22Rv1 (cell line): Measurements from ENCODE around the gene OSBPL7.

Source experiments
- H3K27ac ChIP-seq: fragments of 450-650 bp; 2 replicates; pipeline ENCODE4 v1.5.1; 2017
- ZFX ChIP-seq: fragments of 450-650 bp; IDR thresholded peaks from 2 replicates; pipeline ENCODE4 v1.6.1; 2017; ENCODE audit warnings: antibody characterized with exemption, borderline replicate concordance
- TF ChIP-seq, protein P1 (sequence below): fragments of 450-650 bp; IDR thresholded peaks from 2 replicates; pipeline ENCODE4 v1.5.1; 2017; ENCODE audit warnings: mild to moderate bottlenecking

OSBPL7 gene, protein sequence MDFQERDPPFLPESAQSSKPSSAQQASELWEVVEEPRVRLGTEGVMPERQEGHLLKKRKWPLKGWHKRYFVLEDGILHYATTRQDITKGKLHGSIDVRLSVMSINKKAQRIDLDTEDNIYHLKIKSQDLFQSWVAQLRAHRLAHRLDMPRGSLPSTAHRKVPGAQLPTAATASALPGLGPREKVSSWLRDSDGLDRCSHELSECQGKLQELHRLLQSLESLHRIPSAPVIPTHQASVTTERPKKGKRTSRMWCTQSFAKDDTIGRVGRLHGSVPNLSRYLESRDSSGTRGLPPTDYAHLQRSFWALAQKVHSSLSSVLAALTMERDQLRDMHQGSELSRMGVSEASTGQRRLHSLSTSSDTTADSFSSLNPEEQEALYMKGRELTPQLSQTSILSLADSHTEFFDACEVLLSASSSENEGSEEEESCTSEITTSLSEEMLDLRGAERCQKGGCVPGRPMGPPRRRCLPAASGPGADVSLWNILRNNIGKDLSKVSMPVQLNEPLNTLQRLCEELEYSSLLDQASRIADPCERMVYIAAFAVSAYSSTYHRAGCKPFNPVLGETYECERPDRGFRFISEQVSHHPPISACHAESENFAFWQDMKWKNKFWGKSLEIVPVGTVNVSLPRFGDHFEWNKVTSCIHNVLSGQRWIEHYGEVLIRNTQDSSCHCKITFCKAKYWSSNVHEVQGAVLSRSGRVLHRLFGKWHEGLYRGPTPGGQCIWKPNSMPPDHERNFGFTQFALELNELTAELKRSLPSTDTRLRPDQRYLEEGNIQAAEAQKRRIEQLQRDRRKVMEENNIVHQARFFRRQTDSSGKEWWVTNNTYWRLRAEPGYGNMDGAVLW

DNA sequence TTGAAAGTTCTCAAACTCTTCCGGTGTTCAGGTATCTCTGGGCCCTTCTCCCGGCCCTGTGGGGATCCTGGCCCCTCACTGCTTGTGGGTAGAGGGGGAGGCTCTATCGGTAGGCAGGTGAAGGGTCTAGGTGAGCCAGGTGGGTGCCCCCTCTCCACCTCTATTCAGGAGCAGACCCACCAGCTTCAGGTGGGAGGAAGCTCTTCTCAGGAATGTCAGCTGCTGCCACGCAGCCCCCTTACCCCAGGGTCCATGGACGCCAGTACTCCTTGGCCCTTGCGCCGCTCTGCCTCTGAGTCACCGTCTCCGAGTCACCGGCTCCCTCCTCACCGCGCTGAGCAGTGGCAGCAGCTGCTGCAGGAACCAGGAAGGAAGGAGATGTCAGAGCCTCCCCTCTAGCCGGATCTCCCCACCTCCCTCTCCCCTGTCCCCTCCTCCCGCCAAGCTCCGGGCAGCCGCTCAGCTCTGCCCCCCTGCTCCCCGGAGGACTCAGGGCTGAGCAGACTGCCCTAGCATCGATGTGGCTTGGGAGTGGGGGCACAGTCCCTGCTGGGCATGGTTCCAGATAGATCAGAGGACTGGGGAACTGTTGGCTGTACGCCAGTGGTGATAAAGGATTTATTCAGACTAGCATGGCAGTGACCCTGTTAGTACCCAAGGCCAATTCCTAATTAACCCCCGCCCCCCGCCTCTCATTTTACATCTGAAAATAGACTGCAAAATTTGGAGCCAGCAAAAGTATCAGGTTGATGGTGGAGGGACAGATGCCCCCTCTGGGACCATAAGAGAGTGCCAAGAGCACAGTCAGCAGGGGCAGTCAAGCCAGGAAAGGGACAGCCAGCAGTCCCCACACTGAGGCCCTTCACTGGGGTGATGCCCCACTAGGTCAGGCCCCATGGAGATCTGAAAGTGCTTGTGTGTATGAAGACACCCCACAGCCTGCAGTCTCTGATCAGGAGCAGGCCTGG, at the start of gene OSBPL7:
TSS of gene OSBPL7 (minus strand) at position 371 of the 968 bp plus-strand sequence. CDS start 1,516 bp downstream, outside the sequence.
- no peak within 1 kb of the TSS for H3K27ac ChIP-seq

DNA sequence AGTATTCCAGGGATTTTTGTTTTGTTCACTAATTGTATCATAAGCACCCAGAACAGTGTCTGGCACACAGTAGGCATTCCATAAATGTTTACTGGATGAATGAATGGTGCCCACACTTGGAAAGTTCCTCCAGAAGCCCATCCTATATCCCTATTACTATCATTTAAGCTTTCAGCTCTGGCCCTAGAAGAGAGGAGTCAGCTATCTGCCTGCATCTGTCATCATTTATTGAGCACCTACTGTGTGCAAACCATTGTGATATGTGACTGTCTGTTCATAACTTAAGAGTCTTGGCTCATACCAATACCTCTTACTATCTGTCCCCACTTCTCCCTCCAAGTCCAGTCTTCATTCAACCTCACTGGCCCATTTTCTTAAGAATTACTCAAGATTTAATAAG, 49.5 kb upstream of the OSBPL7 start:
- H3K27ac ChIP-seq = no peak overlapping the region
- no peak for TF ChIP-seq ZFX
- TF ChIP-seq, protein P1, sequence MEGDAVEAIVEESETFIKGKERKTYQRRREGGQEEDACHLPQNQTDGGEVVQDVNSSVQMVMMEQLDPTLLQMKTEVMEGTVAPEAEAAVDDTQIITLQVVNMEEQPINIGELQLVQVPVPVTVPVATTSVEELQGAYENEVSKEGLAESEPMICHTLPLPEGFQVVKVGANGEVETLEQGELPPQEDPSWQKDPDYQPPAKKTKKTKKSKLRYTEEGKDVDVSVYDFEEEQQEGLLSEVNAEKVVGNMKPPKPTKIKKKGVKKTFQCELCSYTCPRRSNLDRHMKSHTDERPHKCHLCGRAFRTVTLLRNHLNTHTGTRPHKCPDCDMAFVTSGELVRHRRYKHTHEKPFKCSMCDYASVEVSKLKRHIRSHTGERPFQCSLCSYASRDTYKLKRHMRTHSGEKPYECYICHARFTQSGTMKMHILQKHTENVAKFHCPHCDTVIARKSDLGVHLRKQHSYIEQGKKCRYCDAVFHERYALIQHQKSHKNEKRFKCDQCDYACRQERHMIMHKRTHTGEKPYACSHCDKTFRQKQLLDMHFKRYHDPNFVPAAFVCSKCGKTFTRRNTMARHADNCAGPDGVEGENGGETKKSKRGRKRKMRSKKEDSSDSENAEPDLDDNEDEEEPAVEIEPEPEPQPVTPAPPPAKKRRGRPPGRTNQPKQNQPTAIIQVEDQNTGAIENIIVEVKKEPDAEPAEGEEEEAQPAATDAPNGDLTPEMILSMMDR = no peak

More for the DNA sequence above, at the start of gene OSBPL7:
- TF ChIP-seq, protein P1 = no peak
- no peak for TF ChIP-seq ZFX

DNA sequence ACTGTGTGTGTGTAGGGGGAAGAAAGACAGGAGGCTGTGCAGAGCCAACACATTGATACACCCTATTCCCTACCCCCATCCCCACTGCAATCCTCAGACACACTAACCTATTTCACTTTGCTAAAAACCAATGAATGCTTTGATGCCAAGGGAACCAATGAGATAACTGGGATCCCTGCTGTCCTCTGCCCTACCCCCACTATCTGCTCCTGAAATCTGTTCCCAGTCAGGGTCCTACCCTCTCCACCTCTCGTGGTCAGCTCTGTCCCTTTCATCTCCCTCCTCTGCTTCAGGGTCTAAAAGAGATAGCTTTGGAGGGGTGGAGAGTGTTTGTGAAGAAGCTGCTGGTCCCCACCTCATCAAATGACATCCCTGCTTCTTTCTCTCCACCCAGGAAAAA, 48.5 kb upstream of the OSBPL7 start:
- H3K27ac ChIP-seq = no peak overlapping the region
- TF ChIP-seq, protein P1 = no peak
- no peak for TF ChIP-seq ZFX

DNA sequence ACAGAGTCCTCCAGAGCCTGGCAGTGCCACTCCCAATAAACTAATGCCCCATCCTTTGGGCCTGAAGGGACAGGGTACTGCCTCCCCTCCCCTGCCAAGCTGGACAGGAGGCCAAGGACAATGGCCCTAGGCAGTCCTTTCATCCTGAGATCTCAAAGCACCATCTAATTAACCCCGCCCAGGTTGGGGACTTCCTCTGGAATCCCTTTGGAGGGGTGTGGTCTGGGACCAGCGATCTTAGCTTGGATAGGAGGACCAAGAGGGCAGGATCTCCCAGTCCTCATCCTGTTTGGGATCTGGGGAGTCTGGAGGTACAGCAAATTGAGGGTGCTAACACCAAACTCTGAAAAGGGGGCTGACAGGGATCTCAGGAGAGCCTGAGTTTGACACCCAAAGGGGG, 47.5 kb upstream of the OSBPL7 start:
- TF ChIP-seq, protein P1 = no peak
- no peak for TF ChIP-seq ZFX
- no peak overlapping the region for H3K27ac ChIP-seq

DNA sequence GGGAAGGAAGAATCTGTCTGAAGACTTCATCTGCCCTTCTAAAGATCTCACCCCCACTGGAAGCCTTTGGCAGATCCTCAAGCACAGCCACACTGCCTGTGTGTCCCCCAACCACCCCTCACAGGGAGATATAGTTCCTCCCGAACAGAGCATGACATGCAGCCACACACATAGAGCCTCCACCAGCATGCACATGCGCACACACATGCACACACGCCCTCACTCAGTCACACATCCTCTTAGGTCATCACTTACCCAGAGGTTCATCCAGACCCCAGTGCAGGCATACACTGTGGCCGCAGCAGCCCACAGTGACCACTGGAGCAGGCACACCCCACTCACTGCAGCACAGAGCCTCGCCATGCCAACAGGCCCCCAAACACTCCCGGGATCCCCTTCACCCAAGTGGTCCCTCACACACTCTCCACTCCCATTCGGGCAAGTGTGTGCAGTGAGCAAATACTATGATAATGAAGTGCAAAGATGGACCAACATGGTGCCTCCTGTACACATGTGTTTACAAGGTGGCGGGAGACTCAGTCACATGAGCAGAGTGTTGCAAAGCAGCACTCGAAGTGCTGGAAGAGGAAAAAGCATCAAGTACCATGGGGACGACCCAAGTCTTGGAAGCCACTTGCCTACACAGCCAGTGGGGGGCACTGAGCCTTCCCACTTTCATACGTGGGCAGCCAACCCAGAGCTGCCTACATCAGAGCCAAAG, 46.4 kb upstream of the OSBPL7 start:
- H3K27ac ChIP-seq = no peak overlapping the region
- no peak for TF ChIP-seq ZFX
- TF ChIP-seq, protein P1 = no peak

DNA sequence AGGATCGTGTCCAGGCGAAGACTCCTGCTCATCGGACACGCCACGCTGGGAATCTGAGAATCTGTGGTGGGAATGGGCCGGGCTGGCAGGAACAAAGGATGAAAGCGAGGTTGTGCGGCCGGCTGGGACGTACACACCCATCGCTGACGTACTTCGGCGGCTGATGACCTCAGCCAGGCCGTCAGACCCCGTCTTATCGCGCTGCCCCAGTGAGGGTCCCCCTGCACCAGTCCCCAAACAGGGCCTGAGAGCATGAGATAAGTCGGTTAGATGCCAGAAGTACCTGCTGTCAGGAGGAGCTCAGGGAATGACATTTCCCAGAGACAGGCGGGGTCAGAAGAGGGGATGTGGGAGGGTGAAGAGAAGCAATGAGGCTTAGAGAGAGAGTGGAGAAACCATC, 45.3 kb upstream of the OSBPL7 start:
- H3K27ac ChIP-seq = no peak overlapping the region
- TF ChIP-seq, protein P1 = no peak
- TF ChIP-seq ZFX = no peak
